Tibial artery (tissue), 4 donors: ENCODE data around the gene BROX.

ENCODE experiments used
- DNase-seq, 2 donors: peaks; one replicate each; pipeline ENCODE4 v3.0.0-alpha.2; 2019
- H3K27ac ChIP-seq, 2 donors: fragments of 200-600 bp; sonication (generic) in 1 of 2; 1 replicate in 1 of 2; 2 replicates in 1 of 2; pipeline ENCODE4 v1.5.1; 2018 to 2019; ENCODE audit warnings: mild to moderate bottlenecking in 1 of 2
- H3K27me3 ChIP-seq, 2 donors: fragments of 200-600 bp; sonication (generic) in 1 of 2; one replicate each; pipeline versions ENCODE4 v1.5.1 to v1.6.0; 2016 to 2019
- H3K36me3 ChIP-seq, 3 donors: fragments of 200-600 bp; sonication (generic) in 2 of 3; one replicate each; pipeline ENCODE4 v1.5.1; 2016 to 2019; ENCODE audit warnings: mild to moderate bottlenecking in 2 of 3
- H3K4me1 ChIP-seq, 4 donors: fragments of 200-600 bp; sonication (generic) in 2 of 4; 1 replicate in 3 of 4; 2 replicates in 1 of 4; pipeline ENCODE4 v1.5.1; 2016 to 2019
- H3K4me3 ChIP-seq, 2 donors: fragments of 200-600 bp; sonication (generic) in 1 of 2; 1 replicate in 1 of 2; 2 replicates in 1 of 2; pipeline ENCODE4 v1.5.1; 2018 to 2019; ENCODE audit warnings: mild to moderate bottlenecking in 2 of 2
- H3K9me3 ChIP-seq, 3 donors: fragments of 200-600 bp; sonication (generic) in 1 of 3; one replicate each; pipeline ENCODE4 v1.5.1; 2016 to 2019
- intact Hi-C: fragments of 100-400 bp; cut with DNase I; formaldehyde crosslinking; loops from one replicate; pipeline ENCODE4 v1.15.0; 2023; ENCODE audit warnings: low total_unique reads
- TF ChIP-seq, protein P1 (sequence below), 2 experiments: fragments of 200-600 bp in 1 of 2; fragments of 450-650 bp in 1 of 2; IDR thresholded peaks; one replicate each; pipeline ENCODE4 v1.5.1; 2017 to 2019; ENCODE audit warnings: antibody characterized with exemption in 2 of 2, mild to moderate bottlenecking in 1 of 2, moderate library complexity in 1 of 2

Gene BROX

DNA sequence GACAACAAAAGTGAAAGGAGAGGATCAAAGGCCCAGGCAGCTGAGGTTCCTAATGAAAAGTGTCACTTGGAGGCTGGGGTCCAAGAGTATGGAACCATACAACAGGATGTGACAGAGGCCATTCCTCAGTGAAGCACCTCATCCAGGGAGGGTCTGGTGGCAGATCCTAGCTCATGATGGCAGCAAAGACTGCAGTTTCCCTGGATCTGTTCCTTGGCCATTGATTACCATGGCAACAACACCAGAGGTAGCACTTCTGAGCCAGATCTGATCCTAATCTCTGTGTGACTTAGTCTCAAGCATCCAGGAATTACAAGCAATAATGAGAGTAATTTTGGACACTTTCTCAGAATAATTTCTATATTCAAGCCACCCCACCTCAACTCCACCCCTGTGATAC, 37.6 kb downstream of the BROX start:
- no peak overlapping the region for H3K4me3 ChIP-seq
- no peaks in the 10 kb centered on the region for H3K36me3 ChIP-seq
- H3K4me1 ChIP-seq, result no peaks in the 10 kb centered on the region
- H3K27me3 ChIP-seq, result no peaks in the 10 kb centered on the region
- intact Hi-C loops, result no loop called here
- no peaks in the 10 kb centered on the region for H3K9me3 ChIP-seq
- DNase-seq, result no peak
- TF ChIP-seq, protein P1, sequence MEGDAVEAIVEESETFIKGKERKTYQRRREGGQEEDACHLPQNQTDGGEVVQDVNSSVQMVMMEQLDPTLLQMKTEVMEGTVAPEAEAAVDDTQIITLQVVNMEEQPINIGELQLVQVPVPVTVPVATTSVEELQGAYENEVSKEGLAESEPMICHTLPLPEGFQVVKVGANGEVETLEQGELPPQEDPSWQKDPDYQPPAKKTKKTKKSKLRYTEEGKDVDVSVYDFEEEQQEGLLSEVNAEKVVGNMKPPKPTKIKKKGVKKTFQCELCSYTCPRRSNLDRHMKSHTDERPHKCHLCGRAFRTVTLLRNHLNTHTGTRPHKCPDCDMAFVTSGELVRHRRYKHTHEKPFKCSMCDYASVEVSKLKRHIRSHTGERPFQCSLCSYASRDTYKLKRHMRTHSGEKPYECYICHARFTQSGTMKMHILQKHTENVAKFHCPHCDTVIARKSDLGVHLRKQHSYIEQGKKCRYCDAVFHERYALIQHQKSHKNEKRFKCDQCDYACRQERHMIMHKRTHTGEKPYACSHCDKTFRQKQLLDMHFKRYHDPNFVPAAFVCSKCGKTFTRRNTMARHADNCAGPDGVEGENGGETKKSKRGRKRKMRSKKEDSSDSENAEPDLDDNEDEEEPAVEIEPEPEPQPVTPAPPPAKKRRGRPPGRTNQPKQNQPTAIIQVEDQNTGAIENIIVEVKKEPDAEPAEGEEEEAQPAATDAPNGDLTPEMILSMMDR (IDR thresholded peaks at IDR 0.05), result no peak
- H3K27ac ChIP-seq, result no peak overlapping the region

- H3K9me3 ChIP-seq, result no peaks in the 10 kb centered on the region
- DNase-seq, result no peak
- no peak overlapping the region for H3K27ac ChIP-seq
- no peaks in the 10 kb centered on the region for H3K36me3 ChIP-seq
- no peak overlapping the region for H3K4me3 ChIP-seq
- intact Hi-C loops, result no loop called here
- H3K27me3 ChIP-seq, result no peaks in the 10 kb centered on the region
- TF ChIP-seq, protein P1 (IDR thresholded peaks at IDR 0.05), result no peak
- no peaks in the 10 kb centered on the region for H3K4me1 ChIP-seq
Observed at GRCh38 chr1:222750651-222751050, 38.3 kb downstream of the BROX start.

DNA sequence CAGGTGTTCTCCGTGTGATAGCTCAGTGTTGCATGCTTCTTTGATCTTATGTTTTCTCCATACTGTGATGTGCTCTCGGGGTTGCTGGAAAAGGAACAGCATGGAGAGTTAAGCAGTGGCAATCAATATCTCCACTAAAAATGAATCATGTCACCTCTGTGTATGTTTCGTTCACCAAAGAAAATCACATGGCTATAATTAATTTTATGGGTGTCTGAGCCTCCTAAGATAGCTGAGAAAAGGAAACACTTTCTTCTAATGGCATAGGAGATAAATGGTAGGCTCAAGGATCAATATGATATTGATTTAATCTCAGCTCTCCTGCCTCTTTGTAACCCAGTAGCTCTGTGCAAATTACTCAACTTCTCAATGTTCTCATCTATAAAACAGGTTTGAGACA, 38.9 kb downstream of the BROX start:
- no peaks in the 10 kb centered on the region for H3K4me1 ChIP-seq
- no peaks in the 10 kb centered on the region for H3K27me3 ChIP-seq
- TF ChIP-seq, protein P1 (IDR thresholded peaks at IDR 0.05), result no peak
- no peak for DNase-seq
- intact Hi-C loops, result no loop called here
- H3K9me3 ChIP-seq, result no peaks in the 10 kb centered on the region
- no peak overlapping the region for H3K4me3 ChIP-seq
- H3K36me3 ChIP-seq, result no peaks in the 10 kb centered on the region
- no peak overlapping the region for H3K27ac ChIP-seq

DNA sequence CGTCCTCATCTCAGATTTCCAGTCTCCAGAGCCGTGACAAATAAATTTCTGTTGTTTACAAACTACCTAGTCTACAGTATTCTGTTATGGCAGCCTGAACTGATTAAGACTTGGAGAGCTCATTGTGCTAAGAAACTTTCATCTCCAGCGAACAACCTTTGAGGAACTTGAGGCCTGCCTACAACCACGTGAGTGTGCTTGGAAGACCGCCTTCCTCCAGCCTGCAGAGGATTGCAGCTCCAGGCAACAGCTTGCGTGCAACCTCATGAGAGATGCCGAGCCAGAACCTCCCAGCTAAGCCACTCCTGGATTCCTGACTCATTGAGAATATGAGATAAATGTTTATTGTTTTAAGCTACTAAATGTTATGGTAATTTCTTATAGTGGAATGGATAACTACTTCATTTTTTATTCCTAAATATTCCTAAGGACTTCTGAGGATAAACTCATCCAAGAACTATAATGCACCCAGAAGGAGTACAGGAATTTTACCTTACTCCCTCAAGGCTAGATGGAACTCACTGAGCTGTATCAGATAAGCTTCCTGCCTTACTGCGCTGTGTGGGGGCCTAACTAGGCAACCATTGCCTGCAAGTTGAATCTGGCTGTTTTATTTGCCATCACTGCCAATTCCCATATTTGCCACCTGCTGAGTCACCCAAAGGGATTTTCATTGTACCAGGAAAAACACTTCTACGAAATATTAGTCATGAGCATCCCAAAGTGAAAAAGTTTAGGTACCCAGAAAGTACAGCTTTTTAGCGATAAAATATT, 42.2 kb downstream of the BROX start:
- Histone ChIP-seq H3K36me3 (no peaks in the 10 kb centered on the region), H3K4me3 (no peak overlapping the region), H3K9me3 (no peaks in the 10 kb centered on the region), H3K27me3 (no peaks in the 10 kb centered on the region), H3K27ac (no peak overlapping the region), H3K4me1 (no peaks in the 10 kb centered on the region)
- TF ChIP-seq, protein P1 (IDR thresholded peaks at IDR 0.05), result no peak
- intact Hi-C loops, result no loop called here
- DNase-seq, result peak; percentile 66 to 73

GRCh38 chr1:222757646-222758268, 45.4 kb downstream of the BROX start:
- TF ChIP-seq, protein P1 (IDR thresholded peaks at IDR 0.05), result no peak
- intact Hi-C loops, result no loop called here
- no peaks in the 10 kb centered on the region for H3K4me1 ChIP-seq
- no peak overlapping the region for H3K27ac ChIP-seq
- no peaks in the 10 kb centered on the region for H3K27me3 ChIP-seq
- no peak overlapping the region for H3K4me3 ChIP-seq
- H3K9me3 ChIP-seq, result no peaks in the 10 kb centered on the region
- DNase-seq, result no peak
- no peaks in the 10 kb centered on the region for H3K36me3 ChIP-seq
